ENCODE results near the gene AGMO. TPM values are rescaled to one million over a fixed set of nuclear protein-coding genes. Genes with fewer than 3 reads are reported as not detected.

AGMO gene
- total and polyA plus RNA-seq, 2 of the 8 experiments (the other 6 are each of a cell fraction or from before 2014, with no cell fraction given) = 0.22 to 0.45 TPM

GRCh38 chr7:15370441-15370840 lies 191.4 kb downstream of the AGMO start:
- Histone ChIP-seq H3K4me2 (ENCODE audit: insufficient read depth in 1 of 2, low read depth in 2 of 2, low read length in 2 of 2) (no peak overlapping the region), H2BK120ac (replicated peaks; ENCODE audit: low read depth, low read length) (no peak overlapping the region), H4K91ac (replicated peaks; ENCODE audit: insufficient read length, low read length) (no peak overlapping the region), H3K56ac (replicated peaks; ENCODE audit: insufficient read length, low read depth, low read length) (no peak overlapping the region), H3K9me3 (ENCODE audit: insufficient read depth in 2 of 2, low read depth in 1 of 2, low read length in 1 of 2) (no peaks in the 10 kb centered on the region), H3K23ac (ENCODE audit: insufficient read length) (no peak overlapping the region), H3K27ac (ENCODE audit: low read depth, low read length) (no peak overlapping the region), H2BK15ac (ENCODE audit: low read length) (no peak overlapping the region), H3K36me3 (ENCODE audit: control insufficient read depth in 2 of 4, insufficient read depth in 4 of 4, low read length in 3 of 4) (no peaks in the 10 kb centered on the region), H2BK12ac (ENCODE audit: low read depth, low read length) (no peak overlapping the region), H3K4me3 (ENCODE audit: extremely low read depth in 1 of 4, insufficient read depth in 2 of 4, low read depth in 3 of 4, low read length in 4 of 4) (no peak overlapping the region), H4K20me1 (replicated peaks in 1 of 2; ENCODE audit: control insufficient read depth in 1 of 2, insufficient read depth in 2 of 2, low read length in 2 of 2) (no peaks in the 10 kb centered on the region), H3K79me2 (ENCODE audit: control insufficient read depth in 1 of 2, insufficient read depth in 2 of 2, low read length in 2 of 2) (no peaks in the 10 kb centered on the region), H2BK20ac (ENCODE audit: low read length) (no peak overlapping the region), H2AK5ac (ENCODE audit: low read depth, low read length) (no peak overlapping the region), H3K9ac (replicated peaks in 1 of 4; ENCODE audit: extremely low read depth in 1 of 4, low read depth in 3 of 4, low read length in 3 of 4) (no peak overlapping the region), H3K27me3 (replicated peaks in 1 of 4; ENCODE audit: control insufficient read depth in 3 of 4, extremely low read depth in 1 of 4, insufficient read depth in 3 of 4, low read length in 3 of 4) (no peaks in the 10 kb centered on the region), H3K4ac (replicated peaks; ENCODE audit: insufficient read length, low read depth, low read length) (no peak overlapping the region), H3K18ac (ENCODE audit: extremely low read depth, low read length) (no peak overlapping the region), H4K5ac (ENCODE audit: insufficient read length, low read depth, low read length) (no peak overlapping the region), H2BK5ac (ENCODE audit: low read depth, low read length) (no peak overlapping the region), H3K4me1 (replicated peaks in 1 of 4; ENCODE audit: control insufficient read depth in 3 of 4, insufficient read depth in 4 of 4, low read length in 3 of 4) (no peaks in the 10 kb centered on the region), H3K23me2 (ENCODE audit: low read depth, low read length) (no peaks in the 10 kb centered on the region), H3K14ac (ENCODE audit: insufficient read length) (no peak overlapping the region), H2AFZ (ENCODE audit: low read length) (no peak overlapping the region), H4K8ac (ENCODE audit: extremely low read depth, insufficient read depth, low read length) (no peak overlapping the region), H3K79me1 (ENCODE audit: low read depth, low read length) (no peaks in the 10 kb centered on the region)
- POLR2A ChIA-PET (ENCODE audit: partially characterized antibody) = no interaction called here
- DNase-seq (ENCODE audit: low read depth in 1 of 2, low spot score in 2 of 2) (no peak), FAIRE-seq (no peak)
- CTCF ChIA-PET (ENCODE audit: partially characterized antibody) = no interaction called here
- 94% methylated on average over 1 of the region's 1 CpG; no CpG with 5 or more reads in 1 of the 2 experiments for WGBS, 2 experiments (ENCODE audit: extremely low coverage in 1 of 2, insufficient coverage in 1 of 2, insufficient read length in 1 of 2, insufficient replicate concordance in 2 of 2, low coverage in 1 of 2, low lambda C conversion rate in 2 of 2, missing lambda C conversion rate in 1 of 2)
- TF ChIP-seq TAF1 (IDR thresholded peaks at IDR 0.05; ENCODE audit: low read depth, low read length) (no peak), TAF7 (optimal IDR thresholded peaks at IDR 0.05; ENCODE audit: borderline replicate concordance, low read depth, low read length) (no peak), POU5F1 (IDR thresholded peaks at IDR 0.05; ENCODE audit: low read depth, low read length) (no peak), ZNF274 (IDR thresholded peaks at IDR 0.05; ENCODE audit: borderline replicate concordance, extremely low read depth, low read length) (no peak), RNF2 (IDR thresholded peaks at IDR 0.05; ENCODE audit: borderline replicate concordance, low read depth, low read length, missing control alignments, poor library complexity, severe bottlenecking) (no peak), EZH2 (IDR thresholded peaks at IDR 0.05; ENCODE audit: low read depth, low read length, severe bottlenecking) (no peak), EGR1 (IDR thresholded peaks at IDR 0.05; ENCODE audit: borderline replicate concordance, low read depth, low read length) (no peak), TEAD4 (IDR thresholded peaks at IDR 0.05; ENCODE audit: low read depth, low read length) (no peak), BCL11A (IDR thresholded peaks at IDR 0.05; ENCODE audit: low read depth in 2 of 2, low read length in 2 of 2) (no peak), HDAC2 (IDR thresholded peaks at IDR 0.05; ENCODE audit: borderline replicate concordance in 1 of 2, low read depth in 2 of 2, low read length in 2 of 2) (no peak), SP1 (IDR thresholded peaks at IDR 0.05; ENCODE audit: low read depth, low read length) (no peak), BACH1 (IDR thresholded peaks at IDR 0.05; ENCODE audit: low read length) (no peak), POLR2AphosphoS5 (IDR thresholded peaks at IDR 0.05; ENCODE audit: low read depth, low read length) (no peak), RFX5 (IDR thresholded peaks at IDR 0.05; ENCODE audit: borderline replicate concordance, low read depth, low read length) (no peak), NANOG (IDR thresholded peaks at IDR 0.05; ENCODE audit: insufficient read depth, low read depth, low read length, poor library complexity, severe bottlenecking) (no peak)
